WI38 (cell line): Measurements from ENCODE around the gene MGMT.

Experiments used
- H3K4me3 ChIP-seq: 2 replicates; pipeline ENCODE4 v1.5.1; 2011; ENCODE audit warnings: low read depth, mild to moderate bottlenecking, control low read depth, low read length
- TF ChIP-seq, protein P1 (sequence below): IDR thresholded peaks from 2 replicates; pipeline ENCODE4 v1.5.1; 2012; ENCODE audit warnings: low read depth, mild to moderate bottlenecking, control low read depth, low read length

MGMT gene

DNA sequence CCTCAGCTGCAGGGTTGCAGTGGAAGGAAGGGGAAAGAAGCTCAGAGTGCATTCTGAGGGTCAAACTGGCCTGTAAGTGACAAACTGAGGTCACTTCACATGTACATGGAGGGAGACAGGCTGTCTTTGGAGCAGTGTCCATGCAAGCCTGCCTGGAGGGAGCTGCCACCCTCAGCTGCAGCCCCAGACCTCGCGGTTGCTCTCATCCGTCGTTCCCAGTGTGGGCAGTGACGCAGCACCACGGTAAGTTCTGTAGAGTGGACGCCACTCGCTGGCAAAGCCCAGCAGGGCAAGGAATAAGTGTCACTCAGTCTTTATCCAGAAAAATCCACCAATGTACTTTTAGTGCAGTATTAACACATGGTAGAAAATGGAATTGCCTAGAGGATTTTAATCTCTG lies 225.7 kb downstream of the MGMT start:
- H3K4me3 ChIP-seq = no peak overlapping the region
- TF ChIP-seq, protein P1, sequence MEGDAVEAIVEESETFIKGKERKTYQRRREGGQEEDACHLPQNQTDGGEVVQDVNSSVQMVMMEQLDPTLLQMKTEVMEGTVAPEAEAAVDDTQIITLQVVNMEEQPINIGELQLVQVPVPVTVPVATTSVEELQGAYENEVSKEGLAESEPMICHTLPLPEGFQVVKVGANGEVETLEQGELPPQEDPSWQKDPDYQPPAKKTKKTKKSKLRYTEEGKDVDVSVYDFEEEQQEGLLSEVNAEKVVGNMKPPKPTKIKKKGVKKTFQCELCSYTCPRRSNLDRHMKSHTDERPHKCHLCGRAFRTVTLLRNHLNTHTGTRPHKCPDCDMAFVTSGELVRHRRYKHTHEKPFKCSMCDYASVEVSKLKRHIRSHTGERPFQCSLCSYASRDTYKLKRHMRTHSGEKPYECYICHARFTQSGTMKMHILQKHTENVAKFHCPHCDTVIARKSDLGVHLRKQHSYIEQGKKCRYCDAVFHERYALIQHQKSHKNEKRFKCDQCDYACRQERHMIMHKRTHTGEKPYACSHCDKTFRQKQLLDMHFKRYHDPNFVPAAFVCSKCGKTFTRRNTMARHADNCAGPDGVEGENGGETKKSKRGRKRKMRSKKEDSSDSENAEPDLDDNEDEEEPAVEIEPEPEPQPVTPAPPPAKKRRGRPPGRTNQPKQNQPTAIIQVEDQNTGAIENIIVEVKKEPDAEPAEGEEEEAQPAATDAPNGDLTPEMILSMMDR = no peak

- TF ChIP-seq, protein P1 = no peak
- H3K4me3 ChIP-seq = no peak overlapping the region
Observed at GRCh38 chr10:129693382-129693781, 226.3 kb downstream of the MGMT start.

DNA sequence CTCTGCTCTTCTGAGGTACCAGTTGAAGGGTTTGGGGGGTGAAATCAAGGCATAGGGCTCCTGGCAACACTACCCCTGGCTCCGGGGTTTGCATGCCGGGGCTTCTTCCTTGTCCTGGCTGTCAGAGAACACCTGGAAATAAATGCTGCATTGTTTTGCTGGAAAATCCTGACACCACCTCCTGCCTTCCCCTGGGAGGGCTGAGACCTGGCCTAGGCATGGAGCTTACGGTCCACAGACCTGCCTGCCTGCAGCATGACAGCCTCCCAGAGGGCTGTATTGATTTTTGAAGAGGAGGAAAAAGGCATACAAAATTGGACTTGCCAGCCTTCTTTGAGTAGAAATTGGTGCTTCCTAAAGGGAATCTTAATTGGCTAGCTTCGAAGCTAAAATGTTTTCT lies 227.1 kb downstream of the MGMT start:
- H3K4me3 ChIP-seq = no peak overlapping the region
- TF ChIP-seq, protein P1 = no peak

- no peak overlapping the region for H3K4me3 ChIP-seq
- TF ChIP-seq, protein P1 = no peak
Observed at GRCh38 chr10:129694691-129695243, 227.7 kb downstream of the MGMT start.

GRCh38 chr10:129695671-129696070 lies 228.6 kb downstream of the MGMT start:
- TF ChIP-seq, protein P1 = no peak
- no peak overlapping the region for H3K4me3 ChIP-seq

DNA sequence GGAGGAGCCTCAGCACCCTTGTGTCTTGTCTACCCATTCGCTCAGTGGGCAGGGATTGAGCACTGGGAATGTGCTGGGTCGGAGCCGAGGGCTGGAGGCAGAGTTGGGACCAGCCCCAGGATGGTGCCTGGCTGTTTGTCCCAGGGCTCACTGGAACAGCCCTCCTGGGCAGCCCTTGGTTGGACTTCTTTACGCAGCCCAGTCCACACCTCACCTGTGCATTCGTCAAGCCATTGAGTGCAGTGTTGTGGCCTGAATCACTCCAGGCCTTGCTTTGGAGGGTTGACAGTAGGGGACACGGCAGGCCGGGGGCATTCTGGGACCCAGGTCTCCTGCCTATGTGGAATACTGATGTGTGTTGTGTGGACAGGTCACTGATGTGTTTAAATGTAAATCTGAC lies 229.6 kb downstream of the MGMT start:
- TF ChIP-seq, protein P1 = no peak
- no peak overlapping the region for H3K4me3 ChIP-seq

GRCh38 chr10:129697463-129698247 lies 230.6 kb downstream of the MGMT start:
- TF ChIP-seq, protein P1 = no peak
- H3K4me3 ChIP-seq = no peak overlapping the region
